ENCODE data around the gene ANK3. TPM values are rescaled to one million over a fixed set of nuclear protein-coding genes. Genes with fewer than 3 reads are reported as not detected.

Gene ANK3
- total and polyA plus RNA-seq, 4 donors = 101 to 318 (median 146) TPM

- WGBS (ENCODE audit: insufficient coverage) = 70% methylated on average over 4 of the region's 12 CpGs
- DNase-seq (ENCODE audit: low read depth in 4 of 6, low spot score in 6 of 6) = no peak
- Histone ChIP-seq H3K36me3 (ENCODE audit: control insufficient read depth, insufficient read depth, low read length) (no peaks in the 10 kb centered on the region), H3K9me3 (ENCODE audit: control insufficient read depth, insufficient read depth, low read length) (no peaks in the 10 kb centered on the region), H3K27me3 (ENCODE audit: control insufficient read depth, insufficient read depth, low read length) (no peaks in the 10 kb centered on the region), H3K4me1 (ENCODE audit: control insufficient read depth, insufficient read depth, low read length) (no peaks in the 10 kb centered on the region), H3K27ac (ENCODE audit: low read depth, low read length) (no peak overlapping the region), H3K4me3 (ENCODE audit: low read depth, low read length) (no peak overlapping the region)
Measured at GRCh38 chr10:60414877-60415585, 25.4 kb upstream of the ANK3 start.

GRCh38 chr10:60414111-60414510 is 24.4 kb upstream of the ANK3 start:
- Histone ChIP-seq H3K36me3 (ENCODE audit: control insufficient read depth, insufficient read depth, low read length) (no peaks in the 10 kb centered on the region), H3K4me1 (ENCODE audit: control insufficient read depth, insufficient read depth, low read length) (no peaks in the 10 kb centered on the region), H3K27me3 (ENCODE audit: control insufficient read depth, insufficient read depth, low read length) (no peaks in the 10 kb centered on the region), H3K9me3 (ENCODE audit: control insufficient read depth, insufficient read depth, low read length) (no peaks in the 10 kb centered on the region), H3K4me3 (ENCODE audit: low read depth, low read length) (no peak overlapping the region), H3K27ac (ENCODE audit: low read depth, low read length) (no peak overlapping the region)
- WGBS (ENCODE audit: insufficient coverage) = no CpG with 5 or more reads among the region's 2 CpGs
- DNase-seq (ENCODE audit: low read depth in 4 of 6, low spot score in 6 of 6) = no peak

GRCh38 chr10:60413306-60414012 is 23.8 kb upstream of the ANK3 start:
- WGBS (ENCODE audit: insufficient coverage) = no CpG with 5 or more reads among the region's 2 CpGs
- no peak for DNase-seq (ENCODE audit: low read depth in 4 of 6, low spot score in 6 of 6)

GRCh38 chr10:60410970-60411369 is 21.3 kb upstream of the ANK3 start:
- Histone ChIP-seq H3K36me3 (ENCODE audit: control insufficient read depth, insufficient read depth, low read length) (no peaks in the 10 kb centered on the region), H3K4me1 (ENCODE audit: control insufficient read depth, insufficient read depth, low read length) (no peaks in the 10 kb centered on the region), H3K9me3 (ENCODE audit: control insufficient read depth, insufficient read depth, low read length) (no peaks in the 10 kb centered on the region), H3K4me3 (ENCODE audit: low read depth, low read length) (no peak overlapping the region), H3K27me3 (ENCODE audit: control insufficient read depth, insufficient read depth, low read length) (no peaks in the 10 kb centered on the region), H3K27ac (ENCODE audit: low read depth, low read length) (no peak overlapping the region)
- no peak for DNase-seq (ENCODE audit: low read depth in 4 of 6, low spot score in 6 of 6)
- WGBS (ENCODE audit: insufficient coverage) = 100% methylated on average over 1 of the region's 3 CpGs

More at GRCh38 chr10:60413306-60414012, 23.8 kb upstream of the ANK3 start:
- Histone ChIP-seq H3K36me3 (ENCODE audit: control insufficient read depth, insufficient read depth, low read length) (no peaks in the 10 kb centered on the region), H3K9me3 (ENCODE audit: control insufficient read depth, insufficient read depth, low read length) (no peaks in the 10 kb centered on the region), H3K4me1 (ENCODE audit: control insufficient read depth, insufficient read depth, low read length) (no peaks in the 10 kb centered on the region), H3K27ac (ENCODE audit: low read depth, low read length) (no peak overlapping the region), H3K4me3 (ENCODE audit: low read depth, low read length) (no peak overlapping the region), H3K27me3 (ENCODE audit: control insufficient read depth, insufficient read depth, low read length) (no peaks in the 10 kb centered on the region)

GRCh38 chr10:60409202-60409601 is 19.5 kb upstream of the ANK3 start:
- no peaks in the 10 kb centered on the region for H3K4me1 ChIP-seq (ENCODE audit: control insufficient read depth, insufficient read depth, low read length)
- 100% methylated on average over 1 of the region's 2 CpGs for WGBS (ENCODE audit: insufficient coverage)
- no peaks in the 10 kb centered on the region for H3K36me3 ChIP-seq (ENCODE audit: control insufficient read depth, insufficient read depth, low read length)
- no peak overlapping the region for H3K27ac ChIP-seq (ENCODE audit: low read depth, low read length)
- no peaks in the 10 kb centered on the region for H3K27me3 ChIP-seq (ENCODE audit: control insufficient read depth, insufficient read depth, low read length)
- no peak overlapping the region for H3K4me3 ChIP-seq (ENCODE audit: low read depth, low read length)
- DNase-seq (ENCODE audit: low read depth in 4 of 6, low spot score in 6 of 6) = no peak
- no peaks in the 10 kb centered on the region for H3K9me3 ChIP-seq (ENCODE audit: control insufficient read depth, insufficient read depth, low read length)

GRCh38 chr10:60406182-60406581 is 16.5 kb upstream of the ANK3 start:
- Histone ChIP-seq H3K27ac (ENCODE audit: low read depth, low read length) (no peak overlapping the region), H3K36me3 (ENCODE audit: control insufficient read depth, insufficient read depth, low read length) (no peaks in the 10 kb centered on the region), H3K9me3 (ENCODE audit: control insufficient read depth, insufficient read depth, low read length) (no peaks in the 10 kb centered on the region), H3K4me3 (ENCODE audit: low read depth, low read length) (no peak overlapping the region), H3K4me1 (ENCODE audit: control insufficient read depth, insufficient read depth, low read length) (no peaks in the 10 kb centered on the region), H3K27me3 (ENCODE audit: control insufficient read depth, insufficient read depth, low read length) (no peaks in the 10 kb centered on the region)
- DNase-seq (ENCODE audit: low read depth in 4 of 6, low spot score in 6 of 6) = no peak
- 94% methylated on average over 2 of the region's 3 CpGs for WGBS (ENCODE audit: insufficient coverage)

- Histone ChIP-seq H3K27me3 (ENCODE audit: control insufficient read depth, insufficient read depth, low read length) (no peaks in the 10 kb centered on the region), H3K27ac (ENCODE audit: low read depth, low read length) (no peak overlapping the region), H3K4me1 (ENCODE audit: control insufficient read depth, insufficient read depth, low read length) (no peaks in the 10 kb centered on the region), H3K9me3 (ENCODE audit: control insufficient read depth, insufficient read depth, low read length) (no peaks in the 10 kb centered on the region), H3K36me3 (ENCODE audit: control insufficient read depth, insufficient read depth, low read length) (no peaks in the 10 kb centered on the region), H3K4me3 (ENCODE audit: low read depth, low read length) (no peak overlapping the region)
- DNase-seq (ENCODE audit: low read depth in 4 of 6, low spot score in 6 of 6) = no peak
Measured at GRCh38 chr10:60405172-60405571, 15.5 kb upstream of the ANK3 start.

GRCh38 chr10:60403168-60403873 is 13.6 kb upstream of the ANK3 start:
- no peaks in the 10 kb centered on the region for H3K4me1 ChIP-seq (ENCODE audit: control insufficient read depth, insufficient read depth, low read length)
- H3K36me3 ChIP-seq (ENCODE audit: control insufficient read depth, insufficient read depth, low read length) = no peaks in the 10 kb centered on the region
- WGBS (ENCODE audit: insufficient coverage) = no CpG with 5 or more reads among the region's 8 CpGs
- no peaks in the 10 kb centered on the region for H3K9me3 ChIP-seq (ENCODE audit: control insufficient read depth, insufficient read depth, low read length)
- no peak overlapping the region for H3K27ac ChIP-seq (ENCODE audit: low read depth, low read length)
- no peak overlapping the region for H3K4me3 ChIP-seq (ENCODE audit: low read depth, low read length)
- DNase-seq (ENCODE audit: low read depth in 4 of 6, low spot score in 6 of 6) = no peak
- no peaks in the 10 kb centered on the region for H3K27me3 ChIP-seq (ENCODE audit: control insufficient read depth, insufficient read depth, low read length)

- Histone ChIP-seq H3K27me3 (ENCODE audit: control insufficient read depth, insufficient read depth, low read length) (no peaks in the 10 kb centered on the region), H3K9me3 (ENCODE audit: control insufficient read depth, insufficient read depth, low read length) (no peaks in the 10 kb centered on the region), H3K4me1 (ENCODE audit: control insufficient read depth, insufficient read depth, low read length) (no peaks in the 10 kb centered on the region), H3K4me3 (ENCODE audit: low read depth, low read length) (no peak overlapping the region), H3K36me3 (ENCODE audit: control insufficient read depth, insufficient read depth, low read length) (no peaks in the 10 kb centered on the region), H3K27ac (ENCODE audit: low read depth, low read length) (no peak overlapping the region)
- DNase-seq (ENCODE audit: low read depth in 4 of 6, low spot score in 6 of 6) = no peak
Measured at GRCh38 chr10:60400366-60400765, 10.7 kb upstream of the ANK3 start.
